ENCODE measurements around the gene PARPBP.

DNA sequence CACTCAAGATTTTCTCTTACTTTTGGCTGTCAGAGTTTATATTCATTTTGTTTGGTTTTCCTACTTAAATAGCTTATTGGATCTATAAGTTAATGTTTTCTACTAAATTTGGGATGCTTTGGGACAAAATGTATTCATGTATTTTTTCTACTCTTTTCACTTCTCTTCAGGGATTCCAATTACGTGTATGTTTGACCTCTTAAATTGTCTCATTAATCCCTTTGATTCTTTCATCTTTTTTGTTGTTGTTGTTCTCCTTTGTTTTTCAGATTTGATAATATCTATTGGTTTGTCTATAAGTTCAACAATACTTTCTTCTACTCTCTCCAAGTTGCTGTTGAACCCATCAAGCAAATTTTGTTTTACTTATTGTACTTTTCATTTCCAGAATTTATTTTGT is 43.4 kb downstream of the PARPBP start:
- TF ChIP-seq CTCF (IDR thresholded peaks at IDR 0.05; ENCODE audit: control extremely low read depth in 1 of 3, insufficient read depth in 1 of 3, low read depth in 1 of 3, low read length in 3 of 3) (no peak), JUN (IDR thresholded peaks at IDR 0.05; ENCODE audit: low read depth, low read length) (no peak), POLR2A (IDR thresholded peaks at IDR 0.05; ENCODE audit: control extremely low read depth in 1 of 2, low read depth in 2 of 2, low read length in 2 of 2) (no peak), PHF8 (conservative IDR thresholded peaks at IDR 0.05; ENCODE audit: low read depth, low read length) (no peak), NRF1 (IDR thresholded peaks at IDR 0.05; ENCODE audit: low read depth, low read length) (no peak), RAD21 (IDR thresholded peaks at IDR 0.05 in 1 of 2, conservative IDR thresholded peaks at IDR 0.05 in 1 of 2; ENCODE audit: low read depth in 2 of 2, low read length in 2 of 2) (no peak), TEAD4 (IDR thresholded peaks at IDR 0.05; ENCODE audit: low read depth, low read length) (no peak), GABPA (IDR thresholded peaks at IDR 0.05; ENCODE audit: borderline replicate concordance, insufficient read depth, low read length) (no peak)
- TF ChIP-seq, protein P1, sequence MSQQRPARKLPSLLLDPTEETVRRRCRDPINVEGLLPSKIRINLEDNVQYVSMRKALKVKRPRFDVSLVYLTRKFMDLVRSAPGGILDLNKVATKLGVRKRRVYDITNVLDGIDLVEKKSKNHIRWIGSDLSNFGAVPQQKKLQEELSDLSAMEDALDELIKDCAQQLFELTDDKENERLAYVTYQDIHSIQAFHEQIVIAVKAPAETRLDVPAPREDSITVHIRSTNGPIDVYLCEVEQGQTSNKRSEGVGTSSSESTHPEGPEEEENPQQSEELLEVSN (IDR thresholded peaks at IDR 0.05) = no peak
